Right lobe of liver (tissue), 4 donors: ENCODE data around the gene SNRNP27.

ENCODE experiments used
- POLR2A ChIP-seq: fragments of 450-650 bp; IDR thresholded peaks from one replicate; pipeline ENCODE4 v1.6.1; 2017; ENCODE audit warnings: antibody characterized with exemption, mild to moderate bottlenecking
- TF ChIP-seq, protein P1 (sequence below), 4 donors: fragments of 200-600 bp in 3 of 4; fragments of 450-650 bp in 1 of 4; IDR thresholded peaks; one replicate each; pipeline versions ENCODE4 v1.5.1 to v1.8.0; 2016 to 2022; ENCODE audit warnings: antibody characterized with exemption in 4 of 4, mild to moderate bottlenecking in 2 of 4
- donor health status: DM: no; HTN: no; CAD: no.
- donor health status: DM: no; HTN: no; CAD: no.
- donor health status: DM: no; HTN: yes; CAD: no.

DNA sequence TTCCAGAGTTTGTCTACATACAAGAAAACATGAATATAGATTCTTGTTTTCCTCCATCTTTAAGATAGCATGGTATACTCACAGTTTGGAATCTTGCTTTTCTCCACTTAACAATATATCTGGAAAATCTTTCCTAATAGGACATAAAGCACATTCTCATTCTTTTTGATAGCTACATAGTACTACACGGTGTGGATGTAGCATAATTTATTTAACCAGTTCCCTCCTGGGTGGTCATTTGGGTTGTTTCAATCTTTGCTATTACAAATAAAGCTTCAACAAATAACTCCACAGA lies 40.8 kb downstream of the SNRNP27 start:
- TF ChIP-seq, protein P1, sequence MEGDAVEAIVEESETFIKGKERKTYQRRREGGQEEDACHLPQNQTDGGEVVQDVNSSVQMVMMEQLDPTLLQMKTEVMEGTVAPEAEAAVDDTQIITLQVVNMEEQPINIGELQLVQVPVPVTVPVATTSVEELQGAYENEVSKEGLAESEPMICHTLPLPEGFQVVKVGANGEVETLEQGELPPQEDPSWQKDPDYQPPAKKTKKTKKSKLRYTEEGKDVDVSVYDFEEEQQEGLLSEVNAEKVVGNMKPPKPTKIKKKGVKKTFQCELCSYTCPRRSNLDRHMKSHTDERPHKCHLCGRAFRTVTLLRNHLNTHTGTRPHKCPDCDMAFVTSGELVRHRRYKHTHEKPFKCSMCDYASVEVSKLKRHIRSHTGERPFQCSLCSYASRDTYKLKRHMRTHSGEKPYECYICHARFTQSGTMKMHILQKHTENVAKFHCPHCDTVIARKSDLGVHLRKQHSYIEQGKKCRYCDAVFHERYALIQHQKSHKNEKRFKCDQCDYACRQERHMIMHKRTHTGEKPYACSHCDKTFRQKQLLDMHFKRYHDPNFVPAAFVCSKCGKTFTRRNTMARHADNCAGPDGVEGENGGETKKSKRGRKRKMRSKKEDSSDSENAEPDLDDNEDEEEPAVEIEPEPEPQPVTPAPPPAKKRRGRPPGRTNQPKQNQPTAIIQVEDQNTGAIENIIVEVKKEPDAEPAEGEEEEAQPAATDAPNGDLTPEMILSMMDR (IDR thresholded peaks at IDR 0.05): no peak
- no peak for TF ChIP-seq POLR2A
